Measurements from ENCODE around the gene CHRNE.
"Not testable (repeated sequence)": the region's sequence is repeated elsewhere in the genome, so short reads cannot be mapped to it uniquely, and the experiment has no call there.

Gene CHRNE

GRCh38 chr17:4887581-4887980, 15.3 kb downstream of the CHRNE start:
- DNase-seq (ENCODE audit: low spot score), result no peak

GRCh38 chr17:4886830-4887229, 16.1 kb downstream of the CHRNE start:
- DNase-seq (ENCODE audit: low spot score), result no peak

GRCh38 chr17:4884489-4884888, 18.4 kb downstream of the CHRNE start:
- no peak for DNase-seq (ENCODE audit: low spot score)

- peak; percentile 49 for DNase-seq (ENCODE audit: low spot score)
Observed at GRCh38 chr17:4881761-4882555, 20.9 kb downstream of the CHRNE start.

GRCh38 chr17:4880857-4881256, 22.0 kb downstream of the CHRNE start:
- DNase-seq (ENCODE audit: low spot score), result no peak

- no peak for DNase-seq (ENCODE audit: low spot score)
Observed at GRCh38 chr17:4879601-4880000, 23.3 kb downstream of the CHRNE start.

GRCh38 chr17:4877089-4877488, 25.8 kb downstream of the CHRNE start:
- no peak for DNase-seq (ENCODE audit: low spot score)

- no peak for DNase-seq (ENCODE audit: low spot score)
Observed at GRCh38 chr17:4872786-4873185, 30.1 kb downstream of the CHRNE start.

GRCh38 chr17:4870855-4871254, 32.0 kb downstream of the CHRNE start:
- DNase-seq (ENCODE audit: low spot score), result no peak

- DNase-seq (ENCODE audit: low spot score), result not testable (repeated sequence)
Observed at GRCh38 chr17:4869058-4869998, 33.6 kb downstream of the CHRNE start.

- DNase-seq (ENCODE audit: low spot score), result not testable (repeated sequence)
Observed at GRCh38 chr17:4867535-4867934, 35.4 kb downstream of the CHRNE start.

- DNase-seq (ENCODE audit: low spot score), result no peak
Observed at GRCh38 chr17:4863321-4863720, 39.6 kb downstream of the CHRNE start.

- no peak for DNase-seq (ENCODE audit: low spot score)
Observed at GRCh38 chr17:4862720-4863119, 40.2 kb downstream of the CHRNE start.

- DNase-seq (ENCODE audit: low spot score), result no peak
Observed at GRCh38 chr17:4861052-4861451, 41.8 kb downstream of the CHRNE start.

- no peak for DNase-seq (ENCODE audit: low spot score)
Observed at GRCh38 chr17:4860651-4861050, 42.2 kb downstream of the CHRNE start.

- no peak for DNase-seq (ENCODE audit: low spot score)
Observed at GRCh38 chr17:4859816-4860625, 42.9 kb downstream of the CHRNE start.

GRCh38 chr17:4858882-4859260, 44.0 kb downstream of the CHRNE start:
- DNase-seq (ENCODE audit: low spot score), result no peak

GRCh38 chr17:4858068-4858881, 44.6 kb downstream of the CHRNE start:
- no peak for DNase-seq (ENCODE audit: low spot score)

GRCh38 chr17:4857347-4857746, 45.6 kb downstream of the CHRNE start:
- DNase-seq (ENCODE audit: low spot score), result not testable (repeated sequence)

- no peak for DNase-seq (ENCODE audit: low spot score)
Observed at GRCh38 chr17:4856937-4857314, 46.0 kb downstream of the CHRNE start.

GRCh38 chr17:4856271-4856936, 46.5 kb downstream of the CHRNE start:
- DNase-seq (ENCODE audit: low spot score), result no peak

Measured in LoVo (cell line).